Measurements from ENCODE around the gene CHL1. TPM values are rescaled to one million over a fixed set of nuclear protein-coding genes. Genes with fewer than 3 reads are reported as not detected.

The CHL1 gene
- total RNA-seq, 1 donor from 2014 or later, result 0.49 TPM

DNA sequence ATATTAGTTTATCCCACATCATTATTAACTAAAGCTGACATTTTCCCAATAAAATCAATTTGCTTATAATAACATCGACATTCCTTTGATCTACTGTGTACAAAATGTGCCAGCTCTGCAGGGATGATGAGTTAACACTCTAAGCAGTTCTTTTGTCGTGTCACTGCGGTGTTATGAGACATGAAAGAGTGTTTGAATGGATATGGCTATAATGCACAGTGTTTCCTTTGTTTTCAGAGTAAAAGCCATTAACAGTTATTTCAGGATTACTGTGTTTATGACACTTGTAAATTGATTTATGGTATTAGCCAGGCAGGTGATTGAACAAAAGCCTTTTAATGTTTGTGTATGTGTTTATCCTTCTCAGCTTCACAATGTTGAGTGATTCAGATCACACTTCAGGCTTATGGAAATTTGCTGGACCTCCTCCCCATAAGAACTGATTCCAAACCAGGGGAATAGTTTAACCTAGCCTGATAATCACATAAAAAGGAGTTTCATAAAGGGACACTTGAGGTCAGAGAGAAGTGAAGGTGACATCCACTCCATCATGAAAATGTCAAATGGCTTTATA is 115.7 kb downstream of the CHL1 start:
- H3K9me3 Mint-ChIP-seq, result no peaks in the 10 kb centered on the region

DNA sequence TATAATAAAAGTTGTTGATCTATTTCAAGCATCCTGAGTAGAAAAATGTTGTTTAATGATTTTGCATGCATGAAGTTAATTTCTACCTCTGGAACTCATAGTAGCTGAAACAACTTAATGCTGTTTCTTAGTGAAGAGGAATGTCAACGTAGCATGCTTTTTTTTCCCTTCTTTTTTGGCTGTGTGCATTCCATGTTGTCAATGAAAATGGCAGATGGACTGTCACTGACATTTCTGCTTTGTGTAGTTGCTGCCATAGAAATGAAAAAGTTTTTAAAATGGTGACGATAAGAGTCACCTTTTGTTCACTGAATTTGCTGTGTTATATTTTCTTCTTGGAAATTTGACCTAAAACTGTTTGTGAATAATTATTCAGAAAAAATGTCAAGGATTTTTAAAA is 116.3 kb downstream of the CHL1 start:
- no peaks in the 10 kb centered on the region for H4K20me1 ChIP-seq (ENCODE audit: low read depth)
- H3K79me2 ChIP-seq (ENCODE audit: low read depth), result no peaks in the 10 kb centered on the region
- H3K27me3 Mint-ChIP-seq (ENCODE audit: insufficient read depth, low read depth), result no peaks in the 10 kb centered on the region
- H3K9me3 Mint-ChIP-seq, result no peaks in the 10 kb centered on the region
- H3K4me2 ChIP-seq, result no peak overlapping the region
- TF ChIP-seq EZH2 (IDR thresholded peaks at IDR 0.05) (no peak), EZH2phosphoT487 (IDR thresholded peaks at IDR 0.05) (no peak)
- TF ChIP-seq, protein P1, sequence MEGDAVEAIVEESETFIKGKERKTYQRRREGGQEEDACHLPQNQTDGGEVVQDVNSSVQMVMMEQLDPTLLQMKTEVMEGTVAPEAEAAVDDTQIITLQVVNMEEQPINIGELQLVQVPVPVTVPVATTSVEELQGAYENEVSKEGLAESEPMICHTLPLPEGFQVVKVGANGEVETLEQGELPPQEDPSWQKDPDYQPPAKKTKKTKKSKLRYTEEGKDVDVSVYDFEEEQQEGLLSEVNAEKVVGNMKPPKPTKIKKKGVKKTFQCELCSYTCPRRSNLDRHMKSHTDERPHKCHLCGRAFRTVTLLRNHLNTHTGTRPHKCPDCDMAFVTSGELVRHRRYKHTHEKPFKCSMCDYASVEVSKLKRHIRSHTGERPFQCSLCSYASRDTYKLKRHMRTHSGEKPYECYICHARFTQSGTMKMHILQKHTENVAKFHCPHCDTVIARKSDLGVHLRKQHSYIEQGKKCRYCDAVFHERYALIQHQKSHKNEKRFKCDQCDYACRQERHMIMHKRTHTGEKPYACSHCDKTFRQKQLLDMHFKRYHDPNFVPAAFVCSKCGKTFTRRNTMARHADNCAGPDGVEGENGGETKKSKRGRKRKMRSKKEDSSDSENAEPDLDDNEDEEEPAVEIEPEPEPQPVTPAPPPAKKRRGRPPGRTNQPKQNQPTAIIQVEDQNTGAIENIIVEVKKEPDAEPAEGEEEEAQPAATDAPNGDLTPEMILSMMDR (IDR thresholded peaks at IDR 0.05), result no peak
- H3K27ac Mint-ChIP-seq, result no peak overlapping the region
- no peaks in the 10 kb centered on the region for H3K36me3 Mint-ChIP-seq
- H2AFZ ChIP-seq (replicated peaks), result no peak overlapping the region
- no peaks in the 10 kb centered on the region for H3K36me3 ChIP-seq
- no peak overlapping the region for H3K27ac ChIP-seq
- DNase-seq (ENCODE audit: low spot score), result no peak
- H3K4me1 Mint-ChIP-seq, result peaks cover 15% of the 10 kb centered on the region
- no peak overlapping the region for H3K4me3 Mint-ChIP-seq
- no peaks in the 10 kb centered on the region for H3F3A ChIP-seq (ENCODE audit: low read depth)
- no peaks in the 10 kb centered on the region for H3K27me3 ChIP-seq
- no peak overlapping the region for H3K4me3 ChIP-seq
- no peaks in the 10 kb centered on the region for H3K4me1 ChIP-seq
- H3K9ac ChIP-seq, result no peak overlapping the region
- no peaks in the 10 kb centered on the region for H3K9me3 ChIP-seq (ENCODE audit: low read depth)

More for the DNA sequence above, 115.7 kb downstream of the CHL1 start:
- Histone ChIP-seq H3K4me1 (no peaks in the 10 kb centered on the region), H3K27me3 (no peaks in the 10 kb centered on the region), H3K79me2 (ENCODE audit: low read depth) (no peaks in the 10 kb centered on the region), H4K20me1 (ENCODE audit: low read depth) (no peaks in the 10 kb centered on the region), H2AFZ (replicated peaks) (no peak overlapping the region), H3F3A (ENCODE audit: low read depth) (no peaks in the 10 kb centered on the region), H3K9me3 (ENCODE audit: low read depth) (no peaks in the 10 kb centered on the region), H3K9ac (no peak overlapping the region), H3K36me3 (no peaks in the 10 kb centered on the region), H3K4me2 (no peak overlapping the region), H3K4me3 (no peak overlapping the region), H3K27ac (no peak overlapping the region)
- Mint-ChIP-seq H3K27me3 (ENCODE audit: insufficient read depth, low read depth) (no peaks in the 10 kb centered on the region), H3K27ac (no peak overlapping the region), H3K4me3 (no peak overlapping the region), H3K36me3 (no peaks in the 10 kb centered on the region), H3K4me1 (peaks cover 15% of the 10 kb centered on the region)
- TF ChIP-seq EZH2 (IDR thresholded peaks at IDR 0.05), result no peak
- TF ChIP-seq, protein P1 (IDR thresholded peaks at IDR 0.05), result no peak
- TF ChIP-seq EZH2phosphoT487 (IDR thresholded peaks at IDR 0.05), result no peak
- DNase-seq (ENCODE audit: low spot score), result no peak

DNA sequence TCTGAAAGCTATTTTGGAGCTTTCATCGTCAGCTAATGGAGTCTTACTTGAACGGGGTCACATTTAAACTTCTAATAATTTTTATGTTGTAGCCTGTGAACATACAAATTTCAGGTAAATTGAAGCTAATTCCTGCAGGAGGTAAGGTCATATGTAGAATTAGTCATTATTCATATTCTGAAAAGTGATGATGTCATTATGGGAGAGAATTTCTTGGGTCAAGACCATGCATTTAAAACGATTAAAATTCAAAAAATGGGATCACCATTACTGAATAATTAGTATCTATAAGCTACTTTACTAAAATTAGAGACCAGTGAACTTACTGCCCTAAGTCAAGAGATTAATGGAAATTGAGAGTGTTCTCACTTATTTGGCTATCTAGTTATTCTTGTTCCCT is 120.4 kb downstream of the CHL1 start:
- H3K9me3 Mint-ChIP-seq, result no peaks in the 10 kb centered on the region
- peaks cover 20% of the 10 kb centered on the region for H3K4me1 Mint-ChIP-seq
- no peaks in the 10 kb centered on the region for H3K36me3 Mint-ChIP-seq
- H3K4me1 ChIP-seq, result no peaks in the 10 kb centered on the region
- no peaks in the 10 kb centered on the region for H4K20me1 ChIP-seq (ENCODE audit: low read depth)
- no peak for TF ChIP-seq EZH2 (IDR thresholded peaks at IDR 0.05)
- TF ChIP-seq EZH2phosphoT487 (IDR thresholded peaks at IDR 0.05), result no peak
- TF ChIP-seq, protein P1 (IDR thresholded peaks at IDR 0.05), result no peak
- no peaks in the 10 kb centered on the region for H3F3A ChIP-seq (ENCODE audit: low read depth)
- H3K36me3 ChIP-seq, result no peaks in the 10 kb centered on the region
- no peak overlapping the region for H3K9ac ChIP-seq
- DNase-seq (ENCODE audit: low spot score), result no peak
- H3K4me2 ChIP-seq, result no peak overlapping the region
- no peaks in the 10 kb centered on the region for H3K79me2 ChIP-seq (ENCODE audit: low read depth)
- no peaks in the 10 kb centered on the region for H3K9me3 ChIP-seq (ENCODE audit: low read depth)
- no peak overlapping the region for H3K4me3 Mint-ChIP-seq
- H3K27me3 ChIP-seq, result no peaks in the 10 kb centered on the region
- H3K4me3 ChIP-seq, result no peak overlapping the region
- H3K27me3 Mint-ChIP-seq (ENCODE audit: insufficient read depth, low read depth), result no peaks in the 10 kb centered on the region
- no peak overlapping the region for H3K27ac Mint-ChIP-seq
- no peak overlapping the region for H2AFZ ChIP-seq (replicated peaks)
- no peak overlapping the region for H3K27ac ChIP-seq
